ENCODE results near the gene NLRP10.
A peak's percentile ranks its signal among the peaks of the same experiment; 100 is the strongest.
"Not testable (repeated sequence)": the region's sequence is repeated elsewhere in the genome, so short reads cannot be mapped to it uniquely, and the experiment has no call there.

Gene NLRP10

GRCh38 chr11:7965386-7965785 is at the start of gene NLRP10:
Gene NLRP10 (minus strand): TSS chr11:7965447. CDS start chr11:7963495, 1,952 bp downstream.
- DNase-seq = no peak

- no peak for DNase-seq
These were observed 48.6 kb upstream of the NLRP10 start for GRCh38 chr11:8013833-8014232.

- no peak for DNase-seq
These were observed 46.8 kb upstream of the NLRP10 start for GRCh38 chr11:8011981-8012444.

GRCh38 chr11:8011371-8011770 is 46.1 kb upstream of the NLRP10 start:
- peak; percentile 23 to 41 for DNase-seq

DNA sequence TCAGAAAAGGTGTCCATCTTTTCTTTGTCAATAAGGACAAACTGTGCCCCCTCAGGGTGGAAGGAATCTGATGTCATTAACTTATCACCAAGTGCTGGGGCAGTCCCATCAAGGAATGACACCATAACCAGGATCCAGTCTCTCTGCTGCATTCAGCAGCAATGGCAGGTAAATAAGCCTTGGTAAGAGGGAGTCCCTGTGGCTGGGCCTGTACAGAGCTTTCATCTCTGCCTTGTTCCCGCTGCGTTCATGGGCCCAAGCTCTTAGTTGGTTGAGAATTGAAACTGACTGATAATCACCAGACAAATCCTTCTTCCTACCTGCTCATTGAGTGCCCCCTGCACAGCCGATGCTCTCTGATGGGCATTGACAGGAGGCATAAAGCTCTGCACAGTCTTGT is 44.6 kb upstream of the NLRP10 start:
- no peak for DNase-seq

- DNase-seq = peak; percentile 15 to 41
These were observed 43.0 kb upstream of the NLRP10 start for GRCh38 chr11:8008212-8008611.

DNA sequence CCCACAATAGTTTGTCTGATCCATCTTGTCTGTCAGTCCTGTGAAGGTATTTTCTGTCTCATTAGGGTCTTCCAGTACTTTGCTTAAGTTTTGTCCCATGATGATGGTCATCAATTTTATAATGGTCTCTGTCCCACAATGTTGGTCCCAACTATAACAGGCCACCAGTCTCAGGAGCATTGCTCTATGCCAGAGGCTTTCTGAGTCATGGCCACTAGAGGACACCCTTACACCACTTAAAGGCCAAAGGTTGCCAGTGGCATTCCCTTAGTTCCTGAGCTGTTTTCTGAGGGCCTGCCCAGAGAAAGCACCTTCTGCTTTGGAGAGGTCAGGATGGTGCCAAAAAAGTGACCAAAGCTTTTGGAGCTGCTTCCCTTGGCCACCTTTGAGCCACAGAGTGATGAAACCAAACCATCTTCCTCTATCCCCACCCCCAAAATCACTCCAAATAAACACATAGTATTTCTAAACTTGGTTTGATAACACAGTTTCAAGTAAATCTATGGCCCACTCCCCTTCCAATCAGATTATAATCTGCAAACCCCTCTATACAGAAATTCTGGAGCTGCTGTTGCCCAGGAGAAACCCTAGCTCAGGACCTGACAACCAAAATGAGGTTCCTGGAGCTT is 41.2 kb upstream of the NLRP10 start:
- peak; percentile 43 to 82 for DNase-seq

DNA sequence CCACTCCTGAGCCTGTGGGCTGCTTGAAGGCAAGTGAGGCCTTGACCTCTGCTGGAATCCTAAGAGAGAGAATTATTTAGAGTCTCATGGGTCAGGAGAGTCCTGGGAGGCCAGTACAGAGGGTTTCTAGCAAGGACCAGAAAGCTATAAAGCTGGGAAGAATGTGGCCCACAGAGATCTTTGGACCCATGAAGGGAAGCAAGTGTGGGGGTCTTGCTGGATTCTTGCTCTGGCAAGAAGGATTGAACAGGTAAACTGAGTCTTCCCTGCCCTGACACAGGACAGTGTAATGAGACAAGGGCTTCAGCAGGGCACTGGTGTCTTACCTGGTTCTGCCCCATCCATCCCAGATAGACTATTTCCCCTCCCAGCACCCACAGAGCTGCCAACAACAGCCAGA is 40.3 kb upstream of the NLRP10 start:
- no peak for DNase-seq

GRCh38 chr11:8004008-8004407 is 38.8 kb upstream of the NLRP10 start:
- no peak for DNase-seq

DNA sequence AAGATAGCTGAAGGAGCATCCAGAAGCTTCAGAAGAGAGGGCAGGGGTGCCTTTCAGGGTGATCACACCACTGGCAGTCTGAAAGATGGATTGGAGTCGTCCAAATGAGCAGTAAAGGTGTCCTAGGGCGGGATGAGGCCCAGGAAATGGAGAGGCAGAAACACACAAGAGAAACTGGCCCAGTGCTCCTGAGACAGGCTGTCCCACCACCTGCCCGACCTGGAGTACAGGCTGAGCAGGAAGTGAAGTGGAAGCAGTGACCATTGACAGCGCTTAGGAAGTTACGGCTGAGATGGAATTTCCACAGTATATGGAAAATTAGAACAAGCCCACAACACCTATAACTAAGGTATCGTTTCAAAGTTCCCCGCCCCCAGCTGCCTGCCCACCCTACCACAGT is 37.9 kb upstream of the NLRP10 start:
- no peak for DNase-seq

DNA sequence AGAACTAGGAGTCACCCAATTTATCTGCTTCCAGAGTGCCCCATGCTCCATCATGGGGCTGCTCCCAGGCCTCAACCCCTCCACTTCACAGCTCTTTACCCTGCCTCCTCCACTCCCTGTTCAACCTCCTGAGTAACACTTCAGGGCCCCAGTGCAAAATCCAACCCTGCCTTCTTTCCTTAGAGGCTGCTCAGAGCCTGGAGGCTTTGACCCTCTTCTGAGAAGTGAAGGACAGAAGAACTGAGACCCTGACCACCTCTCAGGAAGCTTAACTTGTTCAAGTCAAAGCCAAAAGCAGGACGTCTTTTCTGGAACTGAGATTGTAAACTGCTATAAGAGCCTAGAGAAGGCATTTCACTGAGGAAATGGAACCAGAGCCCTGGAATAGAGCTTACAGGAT is 37.4 kb upstream of the NLRP10 start:
- DNase-seq = no peak

DNA sequence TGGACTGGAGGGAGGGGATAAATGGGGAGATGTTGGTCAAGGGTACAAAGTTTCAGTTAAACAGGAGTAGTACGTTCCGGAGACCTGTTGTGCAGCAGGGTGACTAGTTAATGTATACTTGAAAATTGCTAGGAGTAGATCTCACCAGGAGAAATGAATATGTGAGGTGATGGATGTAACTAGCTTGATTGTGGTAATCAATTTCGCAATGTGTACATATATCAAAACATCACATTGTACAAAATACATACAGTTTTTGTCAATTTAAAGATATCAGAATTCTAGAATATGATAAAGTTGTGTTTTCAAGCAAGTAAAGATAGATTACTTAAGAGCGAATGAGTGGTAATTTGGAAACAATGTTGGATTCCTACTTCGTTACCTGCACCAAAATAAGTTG is 35.1 kb upstream of the NLRP10 start:
- no peak for DNase-seq

- DNase-seq = no peak
These were observed 34.5 kb upstream of the NLRP10 start for GRCh38 chr11:7999795-8000194.

DNA sequence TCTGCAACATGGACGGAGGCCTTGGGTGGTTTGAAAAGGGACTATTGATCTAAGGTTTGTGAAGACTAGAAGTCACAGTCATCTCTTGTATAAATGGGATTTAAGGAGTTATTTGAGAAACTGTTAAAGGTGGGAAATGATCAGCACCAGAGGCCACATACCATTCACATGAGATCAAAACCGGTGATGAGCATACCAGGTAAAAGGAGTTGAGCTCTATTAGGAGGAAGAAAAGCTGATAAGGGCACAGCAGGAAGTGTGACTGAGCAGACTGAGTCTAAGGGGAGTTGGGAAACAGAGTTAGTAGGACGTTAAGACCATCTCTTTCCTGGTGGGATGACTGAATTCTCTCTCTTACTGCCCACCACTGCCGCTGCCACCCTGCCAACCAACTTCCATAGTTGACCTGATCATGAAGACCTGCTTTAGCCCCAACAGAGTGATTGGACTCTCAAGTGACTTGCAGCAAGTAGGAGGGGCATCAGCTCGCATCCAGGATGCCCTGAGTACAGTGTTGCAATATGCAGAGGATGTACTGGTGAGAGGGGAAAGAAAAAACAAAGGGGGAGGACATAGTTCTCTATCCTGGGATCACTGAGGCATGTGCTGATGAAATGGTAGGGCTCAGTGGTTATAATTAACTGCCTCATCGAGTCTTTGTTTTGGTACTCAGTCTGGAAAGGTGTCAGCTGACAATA is 29.5 kb upstream of the NLRP10 start:
- no peak for DNase-seq

GRCh38 chr11:7987560-7987883 is 22.3 kb upstream of the NLRP10 start:
- not testable (repeated sequence) for DNase-seq

- DNase-seq = peak; percentile 99
These were observed 21.7 kb upstream of the NLRP10 start, which contains the start of gene EIF3F for GRCh38 chr11:7986768-7987559. Gene EIF3F (plus strand): TSS chr11:7987337. CDS start chr11:7987353, 16 bp downstream.

GRCh38 chr11:7983832-7984590 is 18.8 kb upstream of the NLRP10 start:
- DNase-seq = no peak

DNA sequence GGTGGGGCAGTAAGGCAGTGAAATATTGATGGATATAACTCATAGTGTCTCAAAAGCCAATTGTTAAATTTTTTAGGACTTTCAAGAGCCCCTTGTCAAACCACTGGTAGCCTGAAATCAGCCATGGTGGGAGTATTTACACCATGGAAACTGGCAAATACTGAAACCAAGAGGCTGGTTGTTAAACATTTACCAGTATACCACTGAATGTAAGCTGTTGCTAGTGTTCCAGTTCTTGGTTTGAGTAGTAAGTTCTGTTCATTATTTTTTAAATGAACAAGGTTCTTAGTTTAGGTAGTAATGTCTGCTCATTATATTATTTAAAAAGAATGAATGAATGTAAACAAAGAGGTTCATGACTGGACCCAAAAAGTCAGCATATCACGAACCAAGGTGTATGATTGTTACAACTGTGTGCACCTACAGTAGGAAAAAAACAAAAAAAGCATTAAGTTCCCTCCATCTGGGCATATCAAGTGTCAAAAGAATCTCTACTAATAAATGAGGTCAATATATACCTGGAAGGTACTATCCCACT is 17.4 kb upstream of the NLRP10 start:
- DNase-seq = no peak

- DNase-seq = no peak
These were observed 16.4 kb upstream of the NLRP10 start for GRCh38 chr11:7981619-7982157.

GRCh38 chr11:7977232-7977917 is 12.1 kb upstream of the NLRP10 start:
- no peak for DNase-seq

- no peak for DNase-seq
These were observed 9.4 kb upstream of the NLRP10 start for GRCh38 chr11:7974668-7975067.

DNA sequence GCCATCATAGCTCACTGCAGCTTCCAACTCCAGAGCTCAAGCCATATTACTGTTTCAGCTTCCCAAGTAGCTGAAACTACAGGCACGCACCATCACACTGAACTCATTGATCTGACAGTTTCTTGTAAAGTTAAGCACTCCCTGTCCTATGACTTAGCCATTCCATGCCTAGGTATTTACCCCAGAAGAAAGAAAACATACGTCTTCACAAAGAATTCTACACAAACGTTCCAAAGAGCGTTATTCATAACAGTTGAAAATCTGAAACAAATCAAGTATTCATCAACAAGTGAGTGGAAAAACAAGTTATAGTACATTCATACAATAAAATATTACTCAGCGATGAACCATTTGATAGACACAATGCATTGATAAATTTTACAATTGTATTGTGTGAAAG is 7.8 kb upstream of the NLRP10 start:
- DNase-seq = no peak

Data from inflammatory macrophage treated with lipopolysaccharide for 1 hour (primary cell).